PC-9 (cell line): ENCODE data around the gene HSP90AB1. TPM values are rescaled to one million over a fixed set of nuclear protein-coding genes. Genes with fewer than 3 reads are reported as not detected.
A peak's percentile ranks its signal among the peaks of the same experiment; 100 is the strongest.

Experiments used
- BruUV-seq: library from RNA; stranded (reverse); fragments of 400-500 nt; replicated peaks from 2 replicates; lab custom pipeline; 2021; lab: Mats Ljungman, UMichigan
- CTCF ChIA-PET: fragments of 300-600 bp; sonication (Branson Sonifier 250); formaldehyde crosslinking; loops from one replicate; lab custom pipeline; 2022; ENCODE audit warnings: antibody characterized with exemption; lab: Charles Lee
- POLR2A ChIA-PET: fragments of 300-600 bp; sonication (Branson Sonifier 250); formaldehyde crosslinking; loops from one replicate; lab custom pipeline; 2022; ENCODE audit warnings: antibody characterized with exemption; ENCODE audit not compliant: unreplicated experiment; lab: Charles Lee
- DNase-seq, 2 experiments: peaks; one replicate each; pipeline versions ENCODE4 v3.0.0 to v3.0.0-alpha.2; 2015 to 2022; ENCODE audit warnings: mixed read lengths in 1 of 2
- H2AFZ ChIP-seq: fragments of 200-600 bp; sonication (generic); 2 replicates; pipeline ENCODE4 v1.8.1; 2017; ENCODE audit warnings: antibody characterized with exemption
- H3F3A ChIP-seq: fragments of 200-600 bp; sonication (generic); 2 replicates; pipeline ENCODE4 v1.8.1; 2017; ENCODE audit warnings: antibody characterized with exemption, mild to moderate bottlenecking, low read depth; ENCODE audit not compliant: insufficient read depth
- H3K27ac ChIP-seq: fragments of 200-600 bp; sonication (generic); 2 replicates; pipeline ENCODE4 v1.6.1; 2016; ENCODE audit warnings: mixed run types
- H3K27me3 ChIP-seq: fragments of 200-600 bp; sonication (generic); 2 replicates; pipeline ENCODE4 v1.6.1; 2016; ENCODE audit warnings: low read depth, mixed run types; ENCODE audit not compliant: insufficient read depth
- H3K36me3 ChIP-seq: fragments of 200-600 bp; sonication (generic); 2 replicates; pipeline ENCODE4 v1.6.1; 2016; ENCODE audit warnings: low read depth, mixed run types
- H3K4me1 ChIP-seq: fragments of 200-600 bp; sonication (generic); replicated peaks from 2 replicates; pipeline ENCODE4 v1.6.1; 2016; ENCODE audit warnings: mixed run types; ENCODE audit not compliant: insufficient read depth
- H3K4me2 ChIP-seq: fragments of 200-600 bp; sonication (generic); 2 replicates; pipeline ENCODE4 v1.6.1; 2017; ENCODE audit warnings: mixed run types
- H3K4me3 ChIP-seq: fragments of 200-600 bp; sonication (generic); 2 replicates; pipeline ENCODE4 v1.6.1; 2016; ENCODE audit warnings: mixed run types
- H3K79me2 ChIP-seq: fragments of 200-600 bp; sonication (generic); 2 replicates; pipeline ENCODE4 v1.6.1; 2017; ENCODE audit warnings: low read depth, mixed run types
- H3K9me2 ChIP-seq: fragments of 200-600 bp; sonication (generic); 2 replicates; pipeline ENCODE4 v1.8.1; 2017; ENCODE audit warnings: mild to moderate bottlenecking; ENCODE audit not compliant: insufficient read depth
- H3K9me3 ChIP-seq: fragments of 200-600 bp; sonication (generic); 2 replicates; pipeline ENCODE4 v1.8.1; 2016; ENCODE audit warnings: low read depth; ENCODE audit not compliant: insufficient read depth
- H4K20me1 ChIP-seq: fragments of 200-600 bp; sonication (generic); 2 replicates; pipeline ENCODE4 v1.8.1; 2017; ENCODE audit not compliant: insufficient read depth
- CTCF ChIP-seq: fragments of 200-600 bp; sonication (generic); conservative IDR thresholded peaks from 2 replicates; pipeline ENCODE4 v1.6.1; 2017; ENCODE audit warnings: mixed run types, antibody characterized with exemption, mild to moderate bottlenecking, moderate library complexity
- EZH2 ChIP-seq: fragments of 200-600 bp; sonication (generic); IDR thresholded peaks from 2 replicates; pipeline ENCODE4 v1.8.0; 2017; ENCODE audit warnings: antibody characterized with exemption, low read depth
- intact Hi-C: fragments of 100-400 bp; cut with micrococcal nuclease; formaldehyde crosslinking; loops from one replicate; pipeline ENCODE4 v1.10.0; 2022; ENCODE audit not compliant: unreplicated experiment
- total RNA-seq: library from RNA; stranded (reverse); gene quantifications from 2 replicates; pipeline ENCODE4 v1.2.3, GENCODE V29; 2021

HSP90AB1 gene
- total RNA-seq, 1 experiment from 2014 or later = 1,136 TPM

GRCh38 chr6:44237813-44238433, 9.0 kb upstream of the HSP90AB1 start:
- BruUV-seq = TSS peak; percentile 71
- ChIA-PET POLR2A (interaction anchor here (0.6 to 0.7 kb wide), 3 partner anchors 9 to 572 kb away, joined by 4 to 10 read pairs (median 8); partner anchors contain the start of gene HSP90AB1), CTCF (interaction anchor here (0.6 to 1.2 kb wide), 7 partner anchors 8 to 722 kb away, joined by 3 to 8 read pairs (median 3); no protein-coding TSS in a partner anchor)
- no peaks in the 10 kb centered on the region for H3K27me3 ChIP-seq
- intact Hi-C loops = loop anchor here (1.0 kb wide), 2 partner anchors 8 to 66 kb away; no protein-coding TSS in a partner anchor
- peaks cover 17% of the 10 kb centered on the region for H3K4me1 ChIP-seq
- H3K79me2 ChIP-seq = no peaks in the 10 kb centered on the region
- peaks cover 27% of the 10 kb centered on the region for H3F3A ChIP-seq
- H3K4me2 ChIP-seq = peak overlapping the region; percentile 80
- peak overlapping the region; percentile 89 for H2AFZ ChIP-seq
- H3K27ac ChIP-seq = no peak overlapping the region
- peak; percentile 36 to 78 for DNase-seq
- H3K4me3 ChIP-seq = peak overlapping the region; percentile 63
- H3K9me2 ChIP-seq = no peaks in the 10 kb centered on the region
- no peaks in the 10 kb centered on the region for H3K36me3 ChIP-seq
- H4K20me1 ChIP-seq = no peaks in the 10 kb centered on the region
- H3K9me3 ChIP-seq = no peaks in the 10 kb centered on the region
- peak; percentile 98 for TF ChIP-seq CTCF
- no peak for TF ChIP-seq EZH2

GRCh38 chr6:44238687-44239350, 8.1 kb upstream of the HSP90AB1 start:
- no peak overlapping the region for H3K27ac ChIP-seq

More at GRCh38 chr6:44238687-44239350, 8.1 kb upstream of the HSP90AB1 start:
- H3K4me3 ChIP-seq = no peak overlapping the region
- BruUV-seq = no TSS peak
- no peaks in the 10 kb centered on the region for H3K79me2 ChIP-seq
- H3K36me3 ChIP-seq = no peaks in the 10 kb centered on the region
- intact Hi-C loops = no loop called here
- no peaks in the 10 kb centered on the region for H3K9me3 ChIP-seq
- H3K4me1 ChIP-seq = peaks cover 17% of the 10 kb centered on the region
- H3K27me3 ChIP-seq = no peaks in the 10 kb centered on the region
- DNase-seq = peak in 1 of 2 experiments; percentile 34
- no peaks in the 10 kb centered on the region for H3K9me2 ChIP-seq
- H4K20me1 ChIP-seq = no peaks in the 10 kb centered on the region
- no peak overlapping the region; the same call in 1 of the 2 replicates for H3K4me2 ChIP-seq
- TF ChIP-seq EZH2 (no peak), CTCF (no peak)
- no peak overlapping the region for H2AFZ ChIP-seq
- POLR2A ChIA-PET = no interaction called here
- CTCF ChIA-PET = interaction anchor here (0.6 kb wide), 1 partner anchor 10 kb away, joined by 3 read pairs; no protein-coding TSS in a partner anchor
- peaks cover 27% of the 10 kb centered on the region for H3F3A ChIP-seq
